ENCODE data around the gene KDM6B.

KDM6B gene

DNA sequence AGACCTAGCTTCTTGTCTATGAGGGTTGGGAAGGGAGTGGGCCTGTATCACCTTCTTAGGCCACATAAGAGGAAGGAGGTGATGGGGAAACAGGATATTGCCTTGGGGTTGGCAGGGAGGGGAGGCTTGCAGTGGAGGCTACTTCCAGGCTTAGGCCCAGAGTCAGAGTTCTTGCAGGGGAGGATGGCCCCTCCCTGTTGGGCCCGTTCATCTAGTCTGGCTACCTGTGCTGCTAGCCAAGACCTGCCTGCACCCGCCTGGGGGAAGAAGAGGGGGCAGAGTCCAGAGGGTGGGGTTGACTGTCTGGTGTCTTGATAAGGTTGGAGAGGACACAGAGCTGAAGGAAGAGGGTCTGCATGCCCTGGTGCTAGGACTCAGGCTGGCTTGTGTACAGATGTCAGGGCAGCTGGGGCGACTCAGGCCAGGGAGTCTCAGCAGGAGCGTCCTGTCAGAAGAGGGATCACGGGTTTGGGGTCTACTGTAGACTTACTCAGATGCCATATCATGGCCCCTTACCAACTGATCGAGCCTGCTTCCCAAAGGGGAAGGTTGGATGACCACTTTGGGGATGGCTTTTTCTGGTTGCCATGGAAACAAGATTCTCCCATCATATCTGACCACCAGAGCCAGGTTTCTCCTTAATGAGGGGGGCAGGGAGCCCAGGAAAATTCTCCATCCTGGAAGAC lies 5.3 kb downstream of the KDM6B start:
- no peak for DNase-seq (ENCODE audit: low read depth)

GRCh38 chr17:7839876-7840261 lies 5.9 kb downstream of the KDM6B start:
- no peak for DNase-seq (ENCODE audit: low read depth)
- H3K4me3 ChIP-seq (ENCODE audit: low read depth, low read length), result no peak overlapping the region

More for the DNA sequence above, 5.3 kb downstream of the KDM6B start:
- H3K4me3 ChIP-seq (ENCODE audit: low read depth, low read length), result peak overlapping the region; percentile 78

DNA sequence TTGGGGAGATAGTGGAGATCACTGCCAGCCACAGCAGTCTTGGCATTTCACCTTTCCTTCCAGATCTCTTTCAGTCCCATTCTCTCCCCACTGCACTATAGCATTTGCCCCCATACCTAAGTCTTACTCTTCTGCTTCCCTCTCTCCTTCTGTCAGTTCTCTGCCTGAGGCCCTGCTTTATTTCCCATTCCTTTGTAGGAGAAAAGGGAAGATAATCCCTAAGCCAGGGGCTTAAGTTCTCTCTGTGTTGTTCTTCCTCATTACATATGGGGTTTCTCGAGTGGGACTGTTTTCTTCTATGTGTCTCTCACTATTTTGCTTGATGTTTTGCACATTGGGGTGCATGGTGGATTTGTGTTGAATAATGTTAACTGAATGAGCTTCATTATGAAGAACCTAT lies 6.4 kb downstream of the KDM6B start:
- DNase-seq (ENCODE audit: low read depth), result no peak
- no peak overlapping the region for H3K4me3 ChIP-seq (ENCODE audit: low read depth, low read length)

- DNase-seq (ENCODE audit: low read depth), result no peak
- no peak overlapping the region for H3K4me3 ChIP-seq (ENCODE audit: low read depth, low read length)
These were observed 6.9 kb downstream of the KDM6B start for GRCh38 chr17:7840875-7841274.

- H3K4me3 ChIP-seq (ENCODE audit: low read depth, low read length), result peak overlapping the region; percentile 71
- DNase-seq (ENCODE audit: low read depth), result peak; percentile 77
These were observed 7.4 kb downstream of the KDM6B start for GRCh38 chr17:7841396-7841914.

GRCh38 chr17:7841915-7842379 lies 7.9 kb downstream of the KDM6B start:
- DNase-seq (ENCODE audit: low read depth), result no peak
- peak overlapping the region; percentile 71 for H3K4me3 ChIP-seq (ENCODE audit: low read depth, low read length)

GRCh38 chr17:7842380-7843256 lies 8.6 kb downstream of the KDM6B start:
- DNase-seq (ENCODE audit: low read depth), result peak; percentile 87
- peak overlapping the region; percentile 71 for H3K4me3 ChIP-seq (ENCODE audit: low read depth, low read length)

- peak overlapping the region; percentile 71 for H3K4me3 ChIP-seq (ENCODE audit: low read depth, low read length)
- DNase-seq (ENCODE audit: low read depth), result no peak
These were observed 9.2 kb downstream of the KDM6B start for GRCh38 chr17:7843257-7843535.

DNA sequence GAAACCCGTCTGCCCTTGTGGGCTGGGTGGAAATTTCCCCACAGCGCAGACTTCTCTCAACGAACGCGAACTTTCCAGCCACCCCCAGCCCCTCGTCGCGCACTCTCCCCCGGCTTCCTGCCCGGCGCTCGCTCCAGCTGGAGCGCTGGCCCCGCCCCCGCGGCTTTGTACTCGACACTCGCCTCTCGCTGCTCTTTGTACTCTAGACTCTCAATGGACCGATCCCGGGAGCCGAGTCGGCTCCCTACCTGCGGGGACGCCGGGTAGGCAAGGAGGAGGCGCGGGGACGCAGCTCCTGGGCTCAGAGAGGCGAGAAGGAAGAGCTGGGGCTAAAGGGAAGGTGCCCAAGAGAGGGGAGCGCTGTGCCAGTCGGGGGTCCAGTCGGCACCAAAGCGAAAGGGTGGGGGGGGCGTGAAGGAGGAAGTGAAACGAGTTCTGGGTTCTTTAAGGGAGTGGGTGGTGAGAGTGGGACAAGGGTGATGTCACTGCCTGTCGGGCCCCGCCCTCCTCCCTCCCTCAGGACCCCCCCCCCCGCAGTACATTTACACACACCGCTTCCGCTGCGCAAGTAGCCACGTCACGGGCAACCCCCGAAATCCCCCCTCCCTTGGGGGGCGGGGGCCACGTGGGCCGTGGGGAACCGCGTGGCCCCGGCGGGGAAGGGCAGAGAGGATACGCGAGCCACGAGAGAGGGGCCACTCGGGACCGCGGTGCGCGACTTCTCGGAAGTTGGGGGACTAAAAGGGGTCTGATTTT lies 9.7 kb downstream of the KDM6B start:
- no peak for DNase-seq (ENCODE audit: low read depth)
- peak overlapping the region; percentile 71 for H3K4me3 ChIP-seq (ENCODE audit: low read depth, low read length)

DNA sequence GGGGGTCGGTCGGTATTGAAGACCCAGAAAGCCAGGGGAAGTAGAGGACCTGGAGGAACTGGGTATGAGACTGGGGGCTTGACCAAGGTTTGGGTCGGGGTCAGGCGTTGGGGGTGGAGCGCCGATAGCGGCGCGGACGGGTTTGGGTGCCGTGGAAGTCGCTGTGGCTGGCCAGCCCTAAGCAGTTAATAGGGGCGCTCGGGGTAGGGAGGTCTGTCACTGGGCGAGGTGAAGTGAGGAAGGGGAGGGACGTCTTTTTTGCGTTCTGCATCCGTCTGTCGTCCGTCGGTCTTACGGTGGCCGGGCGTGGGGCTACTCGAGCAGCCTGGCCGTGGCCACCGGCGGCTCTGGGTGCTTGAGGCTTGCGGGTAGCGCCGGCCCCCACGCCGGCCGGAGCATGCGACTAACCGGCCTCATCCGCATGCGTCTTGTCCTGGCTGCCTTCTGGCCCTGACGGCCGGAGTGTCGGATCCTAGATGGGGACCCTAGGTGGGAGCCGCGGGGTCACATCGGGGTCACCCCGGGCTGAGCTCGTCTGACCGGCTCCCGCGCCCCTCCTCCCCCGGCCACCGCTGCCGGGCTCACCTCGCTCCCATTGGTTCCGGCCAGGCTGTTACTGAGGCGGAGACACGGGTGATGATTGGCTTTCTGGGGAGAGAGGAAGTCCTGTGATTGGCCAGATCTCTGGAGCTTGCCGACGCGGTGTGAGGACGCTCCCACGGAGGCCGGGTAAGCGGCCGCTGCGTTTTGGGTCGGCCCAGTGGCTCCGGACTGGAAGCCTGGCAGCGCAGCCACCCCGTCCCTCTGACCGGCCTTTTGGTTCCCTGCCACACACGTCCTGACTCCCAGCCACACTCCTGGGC lies 10.5 kb downstream of the KDM6B start:
- peak overlapping the region; percentile 71 for H3K4me3 ChIP-seq (ENCODE audit: low read depth, low read length)
- DNase-seq (ENCODE audit: low read depth), result peak; percentile 77

DNA sequence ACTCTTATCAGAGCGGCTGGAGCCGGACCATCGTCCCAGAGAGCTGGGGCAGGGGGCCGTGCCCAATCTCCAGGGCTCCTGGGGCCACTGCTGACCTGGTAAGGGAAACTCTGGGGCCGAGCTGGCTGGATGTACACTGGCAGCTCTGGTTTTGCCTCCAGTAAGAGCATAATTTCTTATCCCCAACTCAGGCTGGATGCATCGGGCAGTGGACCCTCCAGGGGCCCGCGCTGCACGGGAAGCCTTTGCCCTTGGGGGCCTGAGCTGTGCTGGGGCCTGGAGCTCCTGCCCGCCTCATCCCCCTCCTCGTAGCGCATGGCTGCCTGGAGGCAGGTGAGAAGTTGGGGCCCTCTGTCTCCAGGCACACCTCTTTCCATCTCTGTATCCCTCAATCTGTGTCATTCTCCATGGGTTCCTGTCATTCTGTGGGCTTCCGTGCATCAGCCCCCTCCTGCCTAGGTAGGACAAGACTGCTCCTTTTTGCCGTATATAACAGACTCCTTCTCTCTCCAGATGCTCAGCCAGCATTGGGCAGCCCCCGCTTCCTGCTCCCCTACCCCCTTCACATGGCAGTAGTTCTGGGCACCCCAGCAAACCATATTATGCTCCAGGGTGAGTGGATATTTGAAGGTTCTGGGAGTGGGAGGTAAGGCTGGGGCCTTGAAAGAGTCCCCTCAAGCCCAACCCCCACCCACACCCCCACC lies 11.5 kb downstream of the KDM6B start:
- peak overlapping the region; percentile 71 for H3K4me3 ChIP-seq (ENCODE audit: low read depth, low read length)
- DNase-seq (ENCODE audit: low read depth), result no peak

DNA sequence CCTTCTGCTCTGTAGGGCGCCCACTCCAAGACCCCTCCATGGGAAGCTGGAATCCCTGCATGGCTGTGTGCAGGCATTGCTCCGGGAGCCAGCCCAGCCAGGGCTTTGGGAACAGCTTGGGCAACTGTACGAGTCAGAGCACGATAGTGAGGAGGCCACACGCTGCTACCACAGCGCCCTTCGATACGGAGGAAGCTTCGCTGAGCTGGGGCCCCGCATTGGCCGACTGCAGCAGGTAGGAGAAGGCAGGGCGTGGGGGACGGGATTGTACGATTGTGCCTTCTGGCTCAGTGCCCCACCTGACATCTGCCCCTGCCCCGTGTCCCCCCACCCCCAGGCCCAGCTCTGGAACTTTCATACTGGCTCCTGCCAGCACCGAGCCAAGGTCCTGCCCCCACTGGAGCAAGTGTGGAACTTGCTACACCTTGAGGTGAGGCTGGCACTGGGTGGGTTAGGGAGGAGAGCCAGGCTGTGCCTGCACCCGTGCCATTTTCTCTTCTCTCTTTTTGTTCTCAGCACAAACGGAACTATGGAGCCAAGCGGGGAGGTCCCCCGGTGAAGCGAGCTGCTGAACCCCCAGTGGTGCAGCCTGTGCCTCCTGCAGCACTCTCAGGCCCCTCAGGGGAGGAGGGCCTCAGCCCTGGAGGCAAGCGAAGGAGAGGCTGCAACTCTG lies 12.2 kb downstream of the KDM6B start:
- no peak overlapping the region for H3K4me3 ChIP-seq (ENCODE audit: low read depth, low read length)
- no peak for DNase-seq (ENCODE audit: low read depth)

DNA sequence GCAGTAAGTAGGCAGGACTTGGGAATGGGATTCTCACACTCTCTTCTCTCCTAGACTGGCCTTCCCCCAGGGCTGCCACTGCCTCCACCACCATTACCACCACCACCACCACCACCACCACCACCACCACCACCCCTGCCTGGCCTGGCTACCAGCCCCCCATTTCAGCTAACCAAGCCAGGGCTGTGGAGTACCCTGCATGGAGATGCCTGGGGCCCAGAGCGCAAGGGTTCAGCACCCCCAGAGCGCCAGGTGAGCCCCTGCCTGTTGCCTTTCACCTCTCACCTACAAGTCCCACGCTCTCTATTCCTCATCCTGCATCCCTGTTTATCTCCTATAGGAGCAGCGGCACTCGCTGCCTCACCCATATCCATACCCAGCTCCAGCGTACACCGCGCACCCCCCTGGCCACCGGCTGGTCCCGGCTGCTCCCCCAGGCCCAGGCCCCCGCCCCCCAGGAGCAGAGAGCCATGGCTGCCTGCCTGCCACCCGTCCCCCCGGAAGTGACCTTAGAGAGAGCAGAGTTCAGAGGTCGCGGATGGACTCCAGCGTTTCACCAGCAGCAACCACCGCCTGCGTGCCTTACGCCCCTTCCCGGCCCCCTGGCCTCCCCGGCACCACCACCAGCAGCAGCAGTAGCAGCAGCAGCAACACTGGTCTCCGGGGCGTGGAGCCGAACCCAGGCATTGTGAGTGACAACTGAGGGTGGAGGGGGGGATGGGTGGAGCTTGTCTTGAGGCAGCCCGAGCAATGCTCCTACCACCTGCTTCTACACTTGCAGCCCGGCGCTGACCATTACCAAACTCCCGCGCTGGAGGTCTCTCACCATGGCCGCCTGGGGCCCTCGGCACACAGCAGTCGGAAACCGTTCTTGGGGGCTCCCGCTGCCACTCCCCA lies 13.0 kb downstream of the KDM6B start:
- no peak overlapping the region for H3K4me3 ChIP-seq (ENCODE audit: low read depth, low read length)
- DNase-seq (ENCODE audit: low read depth), result no peak

- no peak for DNase-seq (ENCODE audit: low read depth)
These were observed 14.1 kb downstream of the KDM6B start for GRCh38 chr17:7848131-7848579.

DNA sequence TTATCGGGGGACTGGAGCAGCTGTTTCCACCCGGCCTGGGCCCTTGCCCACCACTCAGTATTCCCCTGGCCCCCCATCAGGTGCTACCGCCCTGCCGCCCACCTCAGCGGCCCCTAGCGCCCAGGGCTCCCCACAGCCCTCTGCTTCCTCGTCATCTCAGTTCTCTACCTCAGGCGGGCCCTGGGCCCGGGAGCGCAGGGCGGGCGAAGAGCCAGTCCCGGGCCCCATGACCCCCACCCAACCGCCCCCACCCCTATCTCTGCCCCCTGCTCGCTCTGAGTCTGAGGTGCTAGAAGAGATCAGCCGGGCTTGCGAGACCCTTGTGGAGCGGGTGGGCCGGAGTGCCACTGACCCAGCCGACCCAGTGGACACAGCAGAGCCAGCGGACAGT lies 14.7 kb downstream of the KDM6B start:
- H3K4me3 ChIP-seq (ENCODE audit: low read depth, low read length), result no peak overlapping the region
- no peak for DNase-seq (ENCODE audit: low read depth)

More at GRCh38 chr17:7848131-7848579, 14.1 kb downstream of the KDM6B start:
- no peak overlapping the region for H3K4me3 ChIP-seq (ENCODE audit: low read depth, low read length)

GRCh38 chr17:7849130-7849750 lies 15.2 kb downstream of the KDM6B start:
- no peak overlapping the region for H3K4me3 ChIP-seq (ENCODE audit: low read depth, low read length)
- DNase-seq (ENCODE audit: low read depth), result no peak
